Mesenchymal stem cell (in vitro differentiated cells and primary cell): ENCODE measurements around the gene EFNA2.

ENCODE experiments used
- DNase-seq: peaks from one replicate; pipeline ENCODE4 v3.0.0-alpha.2; 2013
- H2AFZ ChIP-seq: one replicate; pipeline ENCODE4 v1.6.1; 2013; ENCODE audit warnings: low read depth, mild to moderate bottlenecking, control low read depth, inconsistent platforms, low read length, moderate library complexity
- H2AK5ac ChIP-seq: 2 replicates; pipeline ENCODE4 v1.6.1; 2013; ENCODE audit warnings: low read length, moderate library complexity, mild to moderate bottlenecking, inconsistent platforms; ENCODE audit not compliant: severe bottlenecking
- H2BK120ac ChIP-seq: one replicate; pipeline ENCODE4 v1.6.1; 2013; ENCODE audit warnings: low read depth, mild to moderate bottlenecking, inconsistent platforms, low read length, moderate library complexity
- H2BK12ac ChIP-seq, 2 experiments: one replicate each; pipeline ENCODE4 v1.6.1; 2013; ENCODE audit warnings: inconsistent platforms in 2 of 2, low read length in 2 of 2, mild to moderate bottlenecking in 2 of 2, moderate library complexity in 2 of 2, control low read depth in 1 of 2
- H2BK15ac ChIP-seq: one replicate; pipeline ENCODE4 v1.6.1; 2013; ENCODE audit warnings: mild to moderate bottlenecking, low read depth, inconsistent platforms; ENCODE audit not compliant: poor library complexity, severe bottlenecking
- H2BK5ac ChIP-seq: 2 replicates; pipeline ENCODE4 v1.6.1; 2013; ENCODE audit warnings: low read depth, mild to moderate bottlenecking, low read length, control low read depth, inconsistent platforms; ENCODE audit not compliant: poor library complexity, severe bottlenecking
- H3K14ac ChIP-seq, 2 experiments: one replicate each; pipeline ENCODE4 v1.6.1; 2013; ENCODE audit warnings: inconsistent platforms in 2 of 2, low read length in 2 of 2, control low read depth in 1 of 2, mild to moderate bottlenecking in 1 of 2, moderate library complexity in 1 of 2
- H3K18ac ChIP-seq, 2 experiments: one replicate each; pipeline ENCODE4 v1.6.1; 2013; ENCODE audit warnings: inconsistent platforms in 2 of 2, low read length in 2 of 2, control low read depth in 1 of 2, low read depth in 1 of 2, mild to moderate bottlenecking in 1 of 2
- H3K23ac ChIP-seq, 2 experiments: one replicate each; pipeline ENCODE4 v1.6.1; 2013; ENCODE audit warnings: inconsistent platforms in 2 of 2, low read length in 2 of 2, mild to moderate bottlenecking in 2 of 2, moderate library complexity in 2 of 2, control low read depth in 1 of 2
- H3K27ac ChIP-seq: 2 replicates; pipeline ENCODE4 v1.5.1; 2013; ENCODE audit warnings: mild to moderate bottlenecking, moderate library complexity, low read length, control low read depth, inconsistent platforms; ENCODE audit not compliant: poor library complexity, severe bottlenecking
- H3K27me3 ChIP-seq, 2 experiments: 2 replicates each; pipeline versions ENCODE4 v1.6.1 to v1.7.0; 2013; ENCODE audit warnings: low read length in 2 of 2, mild to moderate bottlenecking in 2 of 2, moderate library complexity in 2 of 2, control low read depth in 1 of 2, inconsistent platforms in 1 of 2; ENCODE audit not compliant: control insufficient read depth in 1 of 2, insufficient read depth in 1 of 2
- H3K36me3 ChIP-seq, 2 experiments: 2 replicates each; pipeline versions ENCODE4 v1.6.1 to v1.7.0; 2013; ENCODE audit warnings: low read length in 2 of 2, control low read depth in 1 of 2, inconsistent platforms in 1 of 2, low read depth in 1 of 2, mild to moderate bottlenecking in 1 of 2; ENCODE audit not compliant: insufficient read depth in 2 of 2, control insufficient read depth in 1 of 2
- H3K4ac ChIP-seq, 2 experiments: one replicate each; pipeline ENCODE4 v1.6.1; 2013; ENCODE audit warnings: inconsistent platforms in 2 of 2, low read length in 2 of 2, mild to moderate bottlenecking in 2 of 2, moderate library complexity in 2 of 2, control low read depth in 1 of 2, low read depth in 1 of 2
- H3K4me1 ChIP-seq: 2 replicates; pipeline ENCODE4 v1.6.1; 2013; ENCODE audit warnings: low read depth, low read length, control low read depth; ENCODE audit not compliant: control insufficient read depth, insufficient read depth
- H3K4me2 ChIP-seq: 2 replicates; pipeline ENCODE4 v1.6.1; 2013; ENCODE audit warnings: low read length, mild to moderate bottlenecking, inconsistent platforms; ENCODE audit not compliant: poor library complexity, severe bottlenecking
- H3K4me3 ChIP-seq, 2 experiments: 2 replicates each; pipeline versions ENCODE4 v1.5.1 to v1.7.0; 2013; ENCODE audit warnings: low read length in 2 of 2, mild to moderate bottlenecking in 2 of 2, control low read depth in 1 of 2, low read depth in 1 of 2; ENCODE audit not compliant: insufficient read depth in 1 of 2
- H3K79me1 ChIP-seq: replicated peaks from 2 replicates; pipeline ENCODE4 v1.6.1; 2013; ENCODE audit warnings: mild to moderate bottlenecking, control low read depth, low read length, inconsistent platforms; ENCODE audit not compliant: poor library complexity, severe bottlenecking
- H3K9ac ChIP-seq: 2 replicates; pipeline ENCODE4 v1.7.0; 2013; ENCODE audit warnings: mild to moderate bottlenecking, low read length, moderate library complexity
- H3K9me3 ChIP-seq: 2 replicates; pipeline ENCODE4 v1.7.0; 2013; ENCODE audit warnings: mild to moderate bottlenecking, low read length; ENCODE audit not compliant: control insufficient read depth
- H4K8ac ChIP-seq: one replicate; pipeline ENCODE4 v1.6.1; 2013; ENCODE audit warnings: inconsistent platforms, mild to moderate bottlenecking, low read length, moderate library complexity
- H4K91ac ChIP-seq: one replicate; pipeline ENCODE4 v1.6.1; 2013; ENCODE audit warnings: mild to moderate bottlenecking, low read length, inconsistent platforms
- WGBS: methylation state at CpG from one replicate; pipeline ENCODE4 v1.1.7; 2013; ENCODE audit warnings: mixed read lengths; 5-methylcytosine and 5-hydroxymethylcytosine counted together

The EFNA2 gene

GRCh38 chr19:1249990-1250436 lies 35.7 kb upstream of the EFNA2 start:
- H4K91ac ChIP-seq, result peak overlapping the region; percentile 95
- no peak for DNase-seq
- H3K27ac ChIP-seq, result peak overlapping the region; percentile 59
- H2AFZ ChIP-seq, result no peak overlapping the region
- H2BK5ac ChIP-seq, result peak overlapping the region; percentile 85
- no peak overlapping the region for H4K8ac ChIP-seq
- H3K23ac ChIP-seq, result no peak overlapping the region
- H3K79me1 ChIP-seq, result peaks cover 14% of the 10 kb centered on the region
- peak overlapping the region in 1 of 2 experiments; percentile 95 for H3K14ac ChIP-seq
- peak overlapping the region; percentile 69 to 93 for H3K18ac ChIP-seq
- peak overlapping the region; percentile 96 for H3K9ac ChIP-seq
- peak overlapping the region; percentile 99 for H2BK120ac ChIP-seq
- H3K27me3 ChIP-seq, result no peaks in the 10 kb centered on the region
- peak overlapping the region; percentile 60 for H3K4me2 ChIP-seq
- no peak overlapping the region for H2AK5ac ChIP-seq
- peaks cover 42% of the 10 kb centered on the region for H3K4me1 ChIP-seq
- peak overlapping the region in 1 of 2 experiments; percentile 88 for H2BK12ac ChIP-seq
- H3K36me3 ChIP-seq, result peaks cover 18 to 58% of the 10 kb centered on the region in 2 experiments
- WGBS, result 2% methylated on average over 49 of the region's 67 CpGs
- H3K9me3 ChIP-seq, result no peaks in the 10 kb centered on the region
- peak overlapping the region; percentile 78 for H2BK15ac ChIP-seq
- H3K4me3 ChIP-seq, result peak overlapping the region; percentile 84 to 92
- peak overlapping the region in 1 of 2 experiments; percentile 79 for H3K4ac ChIP-seq

GRCh38 chr19:1250437-1251260 lies 35.0 kb upstream of the EFNA2 start:
- Histone ChIP-seq H3K36me3 (peaks cover 24 to 59% of the 10 kb centered on the region in 2 experiments), H2BK12ac (peak overlapping the region in 1 of 2 experiments; percentile 88), H3K4me1 (peaks cover 42% of the 10 kb centered on the region), H3K4ac (peak overlapping the region; percentile 93 to 96), H2AFZ (no peak overlapping the region), H4K91ac (peak overlapping the region; percentile 96), H3K9ac (peak overlapping the region; percentile 96), H3K4me3 (peak overlapping the region; percentile 84 to 92), H3K14ac (peak overlapping the region; percentile 62 to 95), H2BK120ac (peak overlapping the region; percentile 99), H3K18ac (peak overlapping the region; percentile 93 to 99), H3K9me3 (no peaks in the 10 kb centered on the region), H3K27ac (peak overlapping the region; percentile 99), H3K27me3 (no peaks in the 10 kb centered on the region), H3K23ac (peak overlapping the region in 1 of 2 experiments; percentile 85), H3K79me1 (peaks cover 9% of the 10 kb centered on the region), H2BK5ac (peak overlapping the region; percentile 78), H4K8ac (peak overlapping the region; percentile 97), H2AK5ac (no peak overlapping the region), H3K4me2 (peak overlapping the region; percentile 85), H2BK15ac (peak overlapping the region; percentile 90)
- WGBS, result under 1% methylated on average over 42 of the region's 90 CpGs
- DNase-seq, result peak; percentile 76

GRCh38 chr19:1251330-1252220 lies 34.1 kb upstream of the EFNA2 start:
- Histone ChIP-seq H2BK5ac (peak overlapping the region; percentile 78), H3K4me2 (peak overlapping the region; percentile 85), H3K14ac (peak overlapping the region; percentile 76 to 93), H3K9me3 (no peaks in the 10 kb centered on the region), H3K18ac (peak overlapping the region; percentile 90 to 99), H3K4ac (peak overlapping the region; percentile 93 to 96), H2AK5ac (peak overlapping the region; percentile 43), H3K23ac (peak overlapping the region; percentile 11 to 64), H3K9ac (peak overlapping the region; percentile 96), H3K79me1 (peaks cover 6% of the 10 kb centered on the region), H3K4me1 (peaks cover 39% of the 10 kb centered on the region), H2BK120ac (peak overlapping the region; percentile 99), H4K8ac (peak overlapping the region; percentile 97), H3K36me3 (peaks cover 31 to 63% of the 10 kb centered on the region in 2 experiments), H4K91ac (peak overlapping the region; percentile 96), H3K4me3 (peak overlapping the region; percentile 84 to 92), H2BK12ac (peak overlapping the region; percentile 37 to 91), H2BK15ac (peak overlapping the region; percentile 90), H2AFZ (no peak overlapping the region), H3K27me3 (no peaks in the 10 kb centered on the region), H3K27ac (peak overlapping the region; percentile 99)
- WGBS, result under 1% methylated on average over 24 of the region's 41 CpGs
- peak; percentile 81 for DNase-seq
